Dermis microvascular lymphatic vessel endothelial cell (primary cell): Measurements from ENCODE around the gene WDR74. TPM values are rescaled to one million over a fixed set of nuclear protein-coding genes. Genes with fewer than 3 reads are reported as not detected.
"Not testable (repeated sequence)": the region's sequence is repeated elsewhere in the genome, so short reads cannot be mapped to it uniquely, and the experiment has no call there.

Experiments
- DNase-seq, 2 donors: peaks; one replicate each; pipeline versions ENCODE4 v3.0.0 to v3.0.0-alpha.2; 2010; ENCODE audit warnings: low read depth in 2 of 2
- total RNA-seq: library from RNA; depleted of rRNA; stranded (reverse); fragments of >200 nt; gene quantifications from 2 replicates; pipeline ENCODE4 v1.2.1, GENCODE V29; 2014

Gene WDR74
- total RNA-seq = 40.7 and 79.2 TPM in 2 replicates

DNA sequence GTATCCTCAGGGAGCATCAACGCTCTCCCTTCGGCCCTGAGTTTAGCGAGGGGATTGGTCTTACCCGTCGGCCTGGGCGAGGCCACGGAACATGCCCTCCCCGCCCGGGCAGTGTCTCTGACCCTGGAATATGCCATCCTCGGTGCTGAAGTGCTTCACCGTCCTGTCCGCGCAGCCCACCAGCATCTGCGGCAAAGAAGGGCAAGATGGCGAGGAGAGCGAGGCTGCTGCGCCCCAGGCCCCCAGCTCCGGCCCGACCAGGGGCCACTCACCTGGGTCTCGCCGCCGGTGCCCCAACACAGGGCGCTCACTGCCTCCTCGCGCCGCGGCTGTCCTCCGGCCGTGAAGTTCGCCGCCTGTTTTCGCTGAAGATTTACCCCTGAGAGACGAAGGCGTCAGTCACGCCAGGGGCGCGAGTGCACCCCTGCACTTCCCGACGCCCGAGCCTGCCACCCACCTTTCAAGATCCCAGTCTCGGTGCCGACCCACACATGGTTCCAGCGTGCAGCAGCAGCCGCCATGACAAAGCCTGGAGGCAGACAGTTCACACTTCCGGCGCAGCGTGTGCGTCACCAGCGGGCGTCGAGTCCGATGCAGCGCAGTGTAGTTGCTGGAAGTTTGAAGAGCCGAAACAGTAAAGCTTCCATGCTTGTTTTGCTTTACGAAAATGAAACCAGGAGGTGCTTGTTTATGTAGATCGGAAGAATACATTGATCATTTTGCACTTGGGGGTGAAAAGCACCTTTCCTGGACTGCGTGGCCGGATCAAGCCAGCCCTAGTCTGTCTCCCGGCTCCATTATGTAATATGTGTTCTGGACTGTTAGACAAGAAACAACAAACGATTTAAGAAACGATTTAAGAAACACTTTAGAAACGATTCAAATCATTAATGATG lies at the start of gene WDR74:
Gene WDR74 (minus strand): TSS at position 541 of the 896 bp plus-strand sequence. CDS start 20 bp downstream, at position 521.
- peak; percentile 90 to 94 for DNase-seq

DNA sequence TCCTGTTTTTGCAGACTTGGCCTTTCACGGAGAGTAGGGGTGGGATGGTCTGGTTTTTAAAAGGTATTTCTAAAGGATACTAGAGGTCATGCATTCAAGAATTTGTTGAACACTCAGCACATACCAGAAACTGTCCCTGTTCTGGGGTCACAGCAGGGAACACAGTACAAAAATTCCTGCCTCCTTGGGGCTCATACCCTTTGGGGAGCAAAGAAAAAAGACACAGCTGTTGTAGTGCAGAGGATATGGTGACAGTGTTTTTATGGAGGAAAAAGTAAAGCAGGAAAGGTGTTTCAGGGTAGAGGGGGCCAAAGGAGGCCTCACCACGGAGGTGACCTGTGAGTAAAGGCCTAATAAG lies 49.7 kb upstream of the WDR74 start:
- no peak for DNase-seq

DNA sequence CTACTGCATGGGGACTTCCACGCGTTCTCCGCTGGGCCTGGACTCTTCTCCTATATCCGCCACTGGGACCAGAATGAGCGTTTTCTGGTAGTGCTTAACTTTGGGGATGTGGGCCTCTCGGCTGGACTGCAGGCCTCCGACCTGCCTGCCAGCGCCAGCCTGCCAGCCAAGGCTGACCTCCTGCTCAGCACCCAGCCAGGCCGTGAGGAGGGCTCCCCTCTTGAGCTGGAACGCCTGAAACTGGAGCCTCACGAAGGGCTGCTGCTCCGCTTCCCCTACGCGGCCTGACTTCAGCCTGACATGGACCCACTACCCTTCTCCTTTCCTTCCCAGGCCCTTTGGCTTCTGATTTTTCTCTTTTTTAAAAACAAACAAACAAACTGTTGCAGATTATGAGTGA lies 49.0 kb upstream of the WDR74 start:
- DNase-seq = no peak

DNA sequence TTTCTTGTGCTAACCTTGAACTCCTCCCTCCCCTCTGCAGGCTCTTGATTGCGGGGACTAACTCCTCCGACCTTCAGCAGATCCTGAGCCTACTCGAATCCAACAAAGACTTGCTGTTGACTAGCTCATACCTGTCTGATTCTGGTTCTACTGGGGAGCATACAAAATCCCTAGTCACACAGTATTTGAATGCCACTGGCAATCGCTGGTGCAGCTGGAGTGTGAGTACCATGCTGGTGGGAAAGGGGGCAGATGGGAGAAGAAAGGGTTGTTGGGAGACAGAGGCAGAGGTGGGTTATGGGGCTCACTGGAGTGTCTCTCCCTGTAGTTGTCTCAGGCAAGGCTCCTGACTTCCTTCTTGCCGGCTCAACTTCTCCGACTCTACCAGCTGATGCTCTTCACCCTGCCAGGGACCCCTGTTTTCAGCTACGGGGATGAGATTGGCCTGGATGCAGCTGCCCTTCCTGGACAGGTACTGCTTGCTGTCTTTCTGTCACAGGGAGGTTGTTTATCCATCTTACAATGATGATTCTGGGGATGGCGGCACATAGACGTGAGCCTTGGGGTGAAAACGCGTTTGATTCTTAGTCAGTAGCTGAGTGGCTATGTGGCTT lies 45.9 kb upstream of the WDR74 start:
- no peak for DNase-seq

DNA sequence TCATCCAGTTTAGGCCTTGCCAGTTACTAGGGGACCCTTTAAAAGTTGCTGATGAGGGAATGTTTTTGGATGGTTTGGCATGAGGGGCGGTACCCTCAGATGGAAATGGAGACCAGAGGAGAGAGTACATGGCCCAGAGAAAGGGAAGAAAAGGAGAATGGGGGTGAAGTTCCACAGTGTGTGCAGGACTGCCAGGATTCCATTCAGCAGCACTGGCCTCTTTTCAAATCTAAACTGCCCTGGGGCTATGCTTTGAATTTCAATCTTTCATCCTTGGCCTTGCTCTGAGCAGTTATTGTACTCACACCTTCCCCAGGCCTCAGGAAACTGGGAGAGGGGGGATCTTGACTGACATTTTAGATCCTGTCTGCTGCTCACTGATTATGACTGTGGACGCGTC lies 44.3 kb upstream of the WDR74 start:
- DNase-seq = no peak

DNA sequence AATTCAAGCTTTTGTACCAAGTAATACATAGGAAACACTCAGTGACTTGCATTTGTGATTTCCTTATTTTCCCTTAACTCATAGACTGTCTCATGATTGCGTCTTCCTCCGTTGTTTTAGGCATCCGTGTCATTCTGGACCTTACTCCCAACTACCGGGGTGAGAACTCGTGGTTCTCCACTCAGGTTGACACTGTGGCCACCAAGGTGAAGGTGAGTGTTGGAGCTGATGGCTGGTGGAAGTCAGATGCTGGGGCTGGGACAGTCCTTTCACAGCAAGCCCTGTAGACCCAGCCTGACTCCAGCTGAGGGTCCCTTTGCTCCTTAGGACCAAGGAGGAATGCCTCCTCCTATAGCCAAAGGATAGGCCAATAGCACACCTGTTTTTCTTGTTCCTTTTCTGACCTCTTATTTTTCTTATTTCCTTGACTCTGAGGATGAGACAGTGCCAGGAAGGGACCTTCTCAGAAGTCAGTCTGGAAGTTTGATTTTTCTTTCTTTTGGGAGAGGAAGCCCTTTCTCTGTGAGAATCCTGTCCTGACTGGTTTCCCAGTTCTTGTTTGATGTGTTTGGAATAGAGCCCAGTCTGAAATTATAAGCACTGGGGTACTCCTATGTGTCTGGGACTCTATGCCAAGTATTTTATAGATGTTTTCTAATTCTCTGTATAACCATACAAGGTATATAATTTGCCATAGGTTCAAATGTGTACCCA lies 43.6 kb upstream of the WDR74 start:
- DNase-seq = peak in 1 of 2 donors; percentile 68

DNA sequence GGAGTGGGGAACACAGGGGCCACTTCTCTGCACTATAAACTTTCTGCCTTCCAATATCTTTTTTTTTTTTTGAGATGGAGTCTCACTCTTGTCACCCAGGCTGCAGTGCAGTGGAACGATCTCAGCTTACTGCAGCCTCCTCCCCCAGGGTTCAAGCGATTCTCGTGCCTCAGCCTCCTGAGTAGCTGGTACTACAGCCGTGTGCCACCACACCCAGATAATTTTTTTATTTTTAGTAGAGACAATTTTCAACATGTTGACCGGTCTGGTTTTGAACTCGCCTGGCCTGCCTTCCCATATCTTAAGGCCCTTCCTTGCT lies 43.0 kb upstream of the WDR74 start:
- no peak for DNase-seq

DNA sequence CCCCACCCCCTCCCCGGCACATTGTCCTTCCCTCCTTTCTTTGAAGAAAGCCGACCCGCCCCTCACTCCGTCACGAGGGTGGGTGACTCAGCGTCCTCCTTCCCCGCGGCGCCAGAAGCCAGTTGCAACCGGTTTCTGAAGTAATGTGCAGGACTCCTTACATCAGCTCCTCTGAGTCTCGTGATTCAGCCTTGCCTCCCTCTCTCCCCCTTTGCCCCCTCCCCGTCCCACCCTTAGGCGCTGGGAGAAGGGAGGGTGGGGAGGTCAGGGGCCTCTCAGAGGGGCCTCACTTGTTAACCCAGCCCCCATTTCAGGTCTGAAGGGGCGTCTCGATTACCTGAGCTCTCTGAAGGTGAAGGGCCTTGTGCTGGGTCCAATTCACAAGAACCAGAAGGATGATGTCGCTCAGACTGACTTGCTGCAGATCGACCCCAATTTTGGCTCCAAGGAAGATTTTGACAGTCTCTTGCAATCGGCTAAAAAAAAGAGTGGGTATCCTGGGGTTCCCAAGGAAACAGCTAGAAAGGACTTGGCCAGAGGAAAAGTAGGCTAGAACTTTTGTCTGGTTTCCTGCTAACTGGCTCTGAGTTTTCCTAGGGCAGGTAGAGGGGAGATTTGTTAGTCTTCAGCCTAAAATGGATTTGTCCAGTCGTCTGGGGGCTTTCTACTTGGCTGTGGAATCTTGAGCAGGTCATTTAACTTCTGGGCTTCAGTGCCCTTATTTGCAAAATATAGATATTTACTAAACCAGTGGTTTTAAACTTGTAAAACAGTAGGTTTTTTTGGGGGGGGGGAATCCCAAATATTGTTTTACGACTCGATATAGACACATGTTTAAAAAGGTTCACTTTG lies 42.4 kb upstream of the WDR74 start:
- peak in 1 of 2 donors; percentile 96 for DNase-seq

DNA sequence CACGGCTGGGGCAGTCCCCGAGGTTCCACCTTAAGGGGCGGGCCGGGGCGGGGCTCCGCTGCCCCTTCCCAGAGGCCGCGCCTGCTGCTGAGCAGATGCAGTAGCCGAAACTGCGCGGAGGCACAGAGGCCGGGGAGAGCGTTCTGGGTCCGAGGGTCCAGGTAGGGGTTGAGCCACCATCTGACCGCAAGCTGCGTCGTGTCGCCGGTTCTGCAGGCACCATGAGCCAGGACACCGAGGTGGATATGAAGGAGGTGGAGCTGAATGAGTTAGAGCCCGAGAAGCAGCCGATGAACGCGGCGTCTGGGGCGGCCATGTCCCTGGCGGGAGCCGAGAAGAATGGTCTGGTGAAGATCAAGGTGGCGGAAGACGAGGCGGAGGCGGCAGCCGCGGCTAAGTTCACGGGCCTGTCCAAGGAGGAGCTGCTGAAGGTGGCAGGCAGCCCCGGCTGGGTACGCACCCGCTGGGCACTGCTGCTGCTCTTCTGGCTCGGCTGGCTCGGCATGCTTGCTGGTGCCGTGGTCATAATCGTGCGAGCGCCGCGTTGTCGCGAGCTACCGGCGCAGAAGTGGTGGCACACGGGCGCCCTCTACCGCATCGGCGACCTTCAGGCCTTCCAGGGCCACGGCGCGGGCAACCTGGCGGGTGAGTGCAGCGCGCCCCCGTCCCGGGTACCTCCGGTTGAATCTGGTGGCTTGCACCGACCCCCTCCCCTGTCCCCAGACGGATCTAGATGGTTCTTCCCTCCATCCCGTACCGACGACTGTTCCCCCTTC lies 41.6 kb upstream of the WDR74 start, which contains the start of gene SLC3A2:
Gene SLC3A2 (plus strand): TSS at position 94 of the 776 bp plus-strand sequence. CDS start 128 bp downstream, at position 222.
- DNase-seq = peak; percentile 61 to 89

DNA sequence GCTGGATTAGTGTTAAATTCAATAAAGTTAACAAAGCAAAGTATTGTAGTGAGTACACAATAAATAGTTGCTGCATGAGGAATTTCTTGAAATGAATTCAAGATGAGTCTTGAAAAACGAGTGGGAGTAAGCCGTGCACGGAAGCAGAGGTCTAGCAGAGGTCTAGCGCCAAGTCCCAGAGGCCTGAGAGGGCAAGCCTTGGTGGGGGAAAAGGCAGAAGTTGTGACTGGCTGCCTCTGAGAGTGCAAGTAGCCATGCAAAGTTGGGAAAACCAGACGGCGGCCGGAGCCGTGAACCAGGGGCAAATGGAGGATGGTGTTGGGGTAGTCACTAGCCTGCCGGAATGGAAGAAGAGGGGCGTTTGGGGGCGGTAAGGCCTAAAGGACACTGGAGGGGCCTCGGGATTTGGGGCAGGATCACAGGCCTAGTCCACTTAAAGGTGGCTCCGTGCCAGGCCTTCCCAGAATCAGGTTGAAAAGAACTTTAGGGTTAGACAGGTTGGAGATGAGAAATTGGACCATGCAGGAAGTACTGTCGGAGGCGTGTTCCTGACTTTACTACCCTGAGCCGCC lies 40.9 kb upstream of the WDR74 start:
- DNase-seq = peak in 1 of 2 donors; percentile 50

DNA sequence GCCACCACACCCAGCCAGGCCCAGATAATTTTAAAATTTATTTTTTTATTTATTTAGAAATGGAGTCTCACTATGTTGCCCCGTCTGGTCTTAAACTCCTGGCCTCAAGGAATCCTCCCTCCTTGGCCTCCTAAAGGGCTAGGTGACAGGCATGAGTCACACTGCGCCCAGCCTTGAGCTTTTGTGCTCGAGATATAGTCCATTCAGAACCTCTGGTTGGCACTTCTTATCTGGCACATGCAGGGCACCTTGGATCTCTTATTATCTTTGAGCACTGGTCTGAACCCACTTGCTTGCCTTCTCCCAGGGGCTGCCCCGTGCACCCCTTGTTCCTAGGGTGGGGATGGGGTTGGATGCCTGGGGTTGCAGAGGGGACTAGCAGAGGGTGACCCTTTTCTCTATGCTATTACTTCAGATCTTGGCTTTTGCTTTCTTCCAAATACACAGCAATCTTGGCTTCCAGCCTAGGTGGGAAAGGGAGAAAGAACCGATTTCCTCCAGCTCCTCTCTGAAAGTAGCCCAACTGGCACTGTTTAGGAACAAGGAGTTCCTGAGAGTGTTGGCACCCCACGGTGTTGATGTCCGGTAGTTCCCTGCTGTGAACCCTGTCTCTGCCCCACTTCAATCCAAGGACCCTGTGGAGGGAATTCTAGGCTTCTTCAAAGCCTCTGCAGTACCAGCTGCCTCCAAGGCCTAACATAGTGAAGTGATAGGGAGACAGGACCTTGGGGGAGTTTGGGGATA lies 40.0 kb upstream of the WDR74 start:
- no peak for DNase-seq

DNA sequence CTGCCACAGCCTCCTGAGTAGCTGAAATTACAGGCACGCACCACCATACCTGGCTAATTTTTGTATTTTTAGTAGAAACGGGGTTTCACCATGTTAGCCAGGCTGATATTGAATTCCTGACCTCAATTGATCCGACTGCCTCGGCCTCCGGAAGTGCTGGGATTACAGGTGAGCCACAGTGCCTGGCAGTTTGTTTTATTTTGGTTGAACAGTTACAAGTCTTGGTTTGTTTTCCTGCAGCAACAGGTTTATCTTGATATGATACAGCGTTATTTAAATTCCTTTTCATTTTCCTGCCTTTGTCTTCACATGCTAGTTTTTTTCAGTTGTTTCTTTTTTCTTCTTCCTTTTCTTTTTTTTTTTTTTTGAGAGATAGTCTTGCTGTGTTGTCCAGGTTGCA lies 37.3 kb upstream of the WDR74 start:
- no peak for DNase-seq

DNA sequence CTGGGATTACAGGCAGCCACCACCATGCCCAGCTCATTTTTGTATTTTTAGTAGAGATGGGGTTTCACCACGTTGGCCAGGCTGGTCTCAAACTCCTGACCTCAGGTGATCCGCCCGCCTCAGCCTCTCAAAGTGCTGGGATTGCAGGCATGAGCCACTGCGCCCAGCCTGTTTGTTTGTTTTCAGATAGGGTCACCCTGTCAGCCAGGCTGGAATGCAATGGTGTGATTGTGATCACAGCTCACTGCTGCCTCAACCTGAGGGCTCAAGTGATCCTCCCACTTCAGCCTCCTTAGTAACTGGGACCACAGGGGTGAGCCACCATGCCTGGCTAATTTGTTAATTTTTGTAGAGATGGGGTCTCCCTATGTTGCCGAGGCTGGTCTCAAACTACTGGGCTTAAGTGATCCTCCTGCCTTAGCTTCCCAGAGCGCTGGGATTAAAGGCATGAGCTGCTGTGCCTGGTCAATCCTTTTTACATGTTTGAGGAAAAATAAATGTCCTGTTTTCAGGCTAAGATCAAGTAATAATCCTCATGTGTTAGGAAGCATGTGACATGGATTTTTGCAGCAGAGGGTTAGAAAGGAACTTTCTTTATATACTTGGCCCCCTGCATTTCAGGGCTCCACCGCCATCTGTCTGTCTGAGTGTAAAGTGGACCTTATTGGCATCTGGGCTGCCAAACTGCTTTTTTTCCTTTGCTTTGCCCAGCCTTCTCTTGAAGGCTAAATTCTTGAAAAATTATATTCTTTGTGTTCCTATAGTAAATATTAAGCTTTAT lies 36.5 kb upstream of the WDR74 start:
- no peak for DNase-seq

DNA sequence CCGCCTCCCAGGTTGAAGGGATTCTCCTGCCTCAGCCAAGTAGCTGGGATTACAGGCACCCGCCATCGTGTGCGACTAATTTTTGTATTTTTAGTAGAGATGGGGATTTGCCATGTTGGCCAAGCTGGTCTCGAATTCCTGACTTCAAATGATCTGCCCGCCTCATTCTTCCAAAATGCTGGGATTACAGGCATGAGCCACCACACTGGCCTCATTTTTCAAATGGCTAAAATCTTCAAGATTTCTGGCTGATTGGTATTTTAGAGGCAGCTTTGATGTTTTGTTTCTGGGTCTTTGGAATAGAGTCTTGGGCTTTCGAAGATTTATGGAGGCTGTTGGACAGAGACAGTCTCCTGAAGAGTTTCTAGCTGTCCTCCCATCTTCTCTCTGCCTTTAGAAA lies 35.5 kb upstream of the WDR74 start:
- DNase-seq = no peak

DNA sequence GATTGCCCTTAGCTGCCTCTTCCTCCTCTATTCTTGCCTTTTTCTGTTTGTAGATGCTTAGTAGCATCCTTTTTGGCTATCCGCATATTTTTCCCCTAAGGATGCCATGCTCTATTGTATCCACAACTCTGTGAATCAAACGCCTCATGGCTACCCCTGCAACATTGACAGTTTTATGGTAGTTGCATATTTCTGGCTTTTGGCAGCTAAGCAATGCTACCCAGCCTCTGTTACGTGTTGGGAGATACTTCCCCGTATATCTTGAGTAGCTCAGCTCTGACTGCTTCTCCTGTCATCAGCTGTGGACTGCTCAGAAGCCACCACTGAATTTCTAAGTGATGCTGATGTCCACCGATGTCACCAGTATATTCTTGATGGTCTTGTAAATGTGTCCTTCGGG lies 26.2 kb upstream of the WDR74 start:
- no peak for DNase-seq

DNA sequence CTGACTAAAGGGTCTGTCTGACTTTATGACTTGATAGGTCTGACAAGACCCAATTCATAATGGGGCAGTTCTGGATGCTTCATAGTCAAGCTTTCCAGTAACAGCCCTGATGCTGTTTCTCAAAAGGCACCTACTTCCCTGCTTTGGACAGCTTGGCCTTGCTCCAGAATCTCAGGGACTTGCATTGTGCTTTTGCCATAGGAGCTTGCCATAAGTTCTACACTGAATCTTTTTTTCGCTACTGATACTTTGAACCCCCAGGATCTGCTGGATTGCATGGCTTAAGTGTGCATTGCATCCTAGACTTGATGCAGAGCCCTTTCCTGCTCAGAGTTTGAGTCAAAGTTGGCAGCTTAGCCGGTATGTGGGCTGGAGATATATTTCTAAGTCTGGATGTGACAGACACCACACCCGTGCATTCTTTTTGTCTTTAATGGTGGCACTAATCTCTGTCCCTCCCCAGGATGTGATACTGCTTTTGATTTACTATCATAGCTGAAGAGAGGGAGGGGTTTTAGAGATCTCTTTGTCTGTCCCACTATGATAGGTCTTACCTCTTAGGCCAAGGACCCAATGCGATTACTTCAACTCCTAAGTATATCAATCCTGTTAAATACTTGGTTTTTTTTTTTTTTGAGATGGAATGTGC lies 24.4 kb upstream of the WDR74 start:
- DNase-seq = no peak

DNA sequence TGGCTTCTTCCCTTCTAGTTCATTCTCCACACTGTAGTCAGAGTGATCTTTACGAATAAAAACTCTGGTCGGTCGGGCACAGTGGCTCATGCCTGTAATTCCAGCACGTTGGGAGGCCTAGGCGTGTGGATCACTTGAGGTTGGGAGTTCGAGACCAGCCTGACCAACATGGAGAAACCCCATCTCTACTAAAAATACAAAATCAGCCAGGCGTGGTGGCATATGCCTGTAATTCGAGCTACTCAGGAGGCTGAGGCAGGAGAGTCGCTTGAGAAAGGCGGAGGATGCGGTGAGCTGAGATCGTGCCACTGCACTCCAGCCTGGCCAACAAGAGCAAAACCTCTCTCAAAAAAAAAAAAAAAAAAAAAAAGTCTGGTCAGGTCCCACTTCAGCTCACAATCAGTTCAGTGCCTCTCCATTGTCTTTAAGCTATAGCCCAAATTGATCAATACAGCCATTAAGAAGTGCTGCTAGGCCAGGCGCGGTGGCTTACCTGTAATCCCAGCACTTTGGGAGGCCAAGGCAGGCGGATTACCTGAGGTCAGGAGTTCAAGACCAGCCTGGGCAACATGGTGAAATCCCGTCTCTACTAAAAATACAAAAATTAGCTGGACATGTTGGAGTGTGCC lies 22.3 kb upstream of the WDR74 start:
- DNase-seq = not testable (repeated sequence)
